GM11168 (cell line): ENCODE results near the gene CLHC1.

Source experiments
- in situ Hi-C: fragments of 300-500 bp; cut with MboI; formaldehyde crosslinking; loops from one replicate; pipeline ENCODE4 v1.12.0; 2022; ENCODE audit warnings: low sequenced_read_pairs; ENCODE audit not compliant: unreplicated experiment

The CLHC1 gene

DNA sequence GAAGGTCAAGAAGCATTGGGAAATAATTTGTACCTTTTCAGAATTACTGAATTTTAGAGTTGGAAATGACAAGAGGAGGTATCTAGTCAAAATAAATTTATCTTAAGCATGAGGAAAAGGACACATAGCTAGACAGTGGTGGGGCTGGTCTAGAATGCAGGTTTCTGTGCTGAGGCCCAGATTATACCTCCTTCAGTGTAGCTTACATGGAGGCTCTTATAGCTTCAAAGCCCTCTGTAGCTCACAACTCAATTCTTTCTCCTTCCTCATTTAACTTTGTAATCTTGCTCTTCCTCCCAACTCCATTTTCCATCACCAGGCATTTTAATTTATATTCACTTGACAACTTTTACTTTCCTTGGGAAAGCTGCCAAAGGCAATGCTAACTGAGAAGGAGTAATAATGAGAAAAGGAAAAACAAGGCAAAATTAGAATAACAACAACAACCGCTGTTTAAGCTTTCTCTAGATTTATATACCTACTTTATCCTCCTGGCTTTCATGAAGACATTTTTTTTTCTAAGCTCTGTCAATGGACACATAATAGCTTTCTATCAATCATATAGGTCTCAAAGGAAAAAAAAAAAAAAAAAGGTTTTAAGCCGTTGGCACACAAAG is 58.5 kb downstream of the CLHC1 start:
- in situ Hi-C loops, result loop anchor here (25.0 kb wide), 1 partner anchor 411 kb away; no protein-coding TSS in a partner anchor

- in situ Hi-C loops, result loop anchor here (10.0 to 25.0 kb wide), 2 partner anchors 145 to 408 kb away; no protein-coding TSS in a partner anchor
Measured at GRCh38 chr2:55169915-55170314, 62.2 kb downstream of the CLHC1 start.

DNA sequence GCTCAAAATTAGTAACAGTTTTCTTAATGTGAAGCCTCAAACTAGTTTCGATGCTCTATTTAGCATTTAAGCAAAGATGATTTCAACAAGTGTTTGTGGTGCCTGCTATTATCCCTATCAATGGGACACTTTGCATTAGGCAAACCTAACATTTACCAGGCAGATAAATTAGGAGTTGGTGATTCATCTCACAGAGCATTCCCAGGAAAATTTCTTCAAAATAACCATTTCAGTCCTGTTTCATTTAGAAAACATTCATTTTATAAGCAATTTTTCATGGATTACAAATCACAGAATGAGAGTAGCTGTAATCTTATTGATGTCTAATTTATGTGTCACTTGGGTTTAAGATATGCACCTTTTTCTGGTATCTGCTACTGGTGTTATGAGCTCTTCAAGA is 62.7 kb downstream of the CLHC1 start:
- in situ Hi-C loops, result loop anchor here (10.0 to 25.0 kb wide), 2 partner anchors 145 to 407 kb away; no protein-coding TSS in a partner anchor

DNA sequence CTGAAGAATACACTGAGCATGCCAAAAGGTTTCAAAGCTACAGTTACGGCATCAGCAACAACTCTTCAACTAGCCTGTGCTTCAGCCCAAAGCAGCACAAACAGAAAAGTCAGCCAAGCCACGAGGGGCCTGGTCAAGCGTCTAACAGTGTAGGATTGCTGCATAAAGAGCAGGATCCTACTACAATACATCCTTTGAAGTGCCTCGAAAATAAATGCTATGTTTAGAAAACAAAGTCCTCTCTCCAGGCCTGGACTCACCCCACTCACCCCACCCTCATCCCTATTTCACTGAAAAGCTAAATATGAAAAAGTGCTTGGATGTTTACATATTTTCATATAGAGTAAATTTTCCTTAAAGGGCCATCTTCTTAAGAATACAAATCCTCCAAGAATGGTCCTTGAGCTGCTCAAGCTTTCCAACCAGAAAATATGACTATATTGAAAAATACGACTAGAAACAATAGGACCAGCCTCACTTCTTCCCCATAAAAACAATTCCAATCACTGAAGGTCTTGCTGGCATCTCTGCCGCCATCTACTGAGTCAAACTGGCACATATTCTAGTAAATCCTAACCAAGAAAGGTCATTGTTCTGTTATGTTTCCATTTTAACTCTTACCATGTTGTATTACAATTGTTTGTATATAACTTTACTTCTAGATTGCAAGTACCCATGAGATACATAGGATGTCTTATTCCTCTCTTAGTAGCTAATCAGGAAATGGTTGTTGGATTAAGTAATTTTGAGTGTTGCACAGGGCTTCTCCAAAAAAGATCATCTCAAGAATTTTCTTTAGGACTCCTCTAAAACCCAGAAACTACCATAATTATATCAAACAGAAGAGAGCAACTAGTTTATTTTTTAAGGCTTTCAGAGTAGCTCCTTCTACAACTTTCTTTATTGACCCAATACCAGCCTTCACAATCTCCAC is 63.6 kb downstream of the CLHC1 start:
- in situ Hi-C loops, result loop anchor here (10.0 to 25.0 kb wide), 2 partner anchors 144 to 406 kb away; no protein-coding TSS in a partner anchor

DNA sequence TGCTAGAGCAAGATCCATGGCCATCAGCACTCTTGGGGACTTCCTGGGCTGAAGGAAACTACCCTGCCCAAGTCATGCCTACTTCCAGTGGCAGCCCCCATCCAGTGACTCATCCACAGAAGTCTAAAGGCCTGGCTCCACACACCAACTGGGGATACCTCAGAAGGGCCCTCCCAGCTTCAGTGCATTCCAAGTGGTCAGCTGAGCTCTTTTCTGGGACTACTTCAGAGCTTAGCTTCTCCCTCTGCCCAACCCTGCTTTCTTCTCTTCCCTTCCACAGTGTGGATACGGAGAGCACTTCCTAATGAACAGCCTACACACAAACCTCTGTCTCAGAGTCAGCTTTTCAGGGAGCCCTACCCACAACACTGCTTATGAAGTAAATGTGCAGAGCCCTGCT is 66.5 kb downstream of the CLHC1 start:
- in situ Hi-C loops, result loop anchor here (10.0 to 25.0 kb wide), 2 partner anchors 141 to 403 kb away; no protein-coding TSS in a partner anchor

DNA sequence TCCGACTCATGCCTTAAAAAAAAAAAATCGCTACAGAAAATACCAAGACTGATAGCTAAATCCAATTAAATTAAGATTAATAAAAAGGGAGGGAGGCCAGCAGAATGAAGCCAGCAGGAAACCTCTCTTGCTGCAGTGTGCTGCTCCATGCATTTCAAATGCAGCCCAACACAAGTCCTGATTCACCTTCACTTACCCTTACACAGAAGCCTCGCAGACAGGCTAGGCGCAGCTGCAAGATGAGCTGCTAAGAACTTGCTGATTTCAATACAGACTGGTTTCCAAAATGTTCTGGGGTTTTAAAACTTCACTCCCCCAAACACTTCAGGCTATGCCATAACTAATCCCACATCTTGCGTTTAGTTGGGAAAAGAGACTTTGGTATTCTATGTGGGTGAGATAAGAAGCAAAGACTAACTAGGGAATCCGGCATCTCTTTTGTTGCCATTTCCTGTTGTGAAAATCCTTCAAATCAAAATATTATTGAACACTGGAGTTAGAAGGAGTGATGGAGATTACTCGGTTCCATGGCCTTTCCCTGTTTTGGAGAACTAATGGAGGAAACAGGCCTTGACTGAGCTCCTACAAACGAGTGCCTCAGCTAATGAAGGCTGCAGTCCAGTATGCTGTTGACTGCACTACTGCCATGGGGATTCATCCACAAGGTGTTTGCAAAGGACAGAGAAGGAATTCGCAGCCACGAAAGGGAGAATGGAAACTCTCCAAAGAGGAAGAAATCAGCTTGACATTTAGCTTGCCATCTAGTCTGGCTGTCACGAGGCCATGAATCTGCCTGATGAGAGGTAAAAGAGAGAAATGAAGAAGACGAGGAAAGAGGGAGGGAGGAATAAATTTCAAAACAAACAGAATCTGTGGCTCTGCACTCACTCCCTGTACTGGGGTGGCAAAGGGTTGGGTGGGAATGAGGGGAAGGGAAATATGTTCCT is 67.3 kb downstream of the CLHC1 start:
- in situ Hi-C loops, result loop anchor here (10.0 to 25.0 kb wide), 2 partner anchors 140 to 403 kb away; no protein-coding TSS in a partner anchor

- in situ Hi-C loops, result loop anchor here (10.0 to 25.0 kb wide), 2 partner anchors 139 to 402 kb away; no protein-coding TSS in a partner anchor
Measured at GRCh38 chr2:55163941-55164390, 68.1 kb downstream of the CLHC1 start.

DNA sequence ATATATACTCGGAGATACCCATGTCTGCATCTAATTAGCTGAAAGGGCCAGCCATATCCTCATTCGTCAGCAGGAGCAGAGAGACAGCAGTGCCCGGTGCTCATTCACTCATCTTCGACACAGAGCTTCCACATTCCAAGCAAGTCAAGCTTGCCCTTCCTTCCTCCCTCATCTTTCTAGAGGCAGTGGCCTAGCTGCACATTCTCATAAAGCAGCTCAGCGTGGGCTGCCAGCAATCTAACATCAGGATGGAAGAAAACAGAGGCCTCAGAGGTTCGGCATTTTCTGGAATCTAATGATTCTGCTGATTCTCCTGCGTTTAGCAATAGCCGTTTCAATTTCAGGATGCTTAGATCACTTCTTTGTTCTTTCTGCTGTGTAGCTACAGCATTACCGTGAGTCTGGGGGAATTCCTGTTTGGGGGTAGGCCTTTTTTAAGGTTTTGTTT is 68.8 kb downstream of the CLHC1 start:
- in situ Hi-C loops, result loop anchor here (10.0 to 25.0 kb wide), 2 partner anchors 138 to 401 kb away; no protein-coding TSS in a partner anchor

DNA sequence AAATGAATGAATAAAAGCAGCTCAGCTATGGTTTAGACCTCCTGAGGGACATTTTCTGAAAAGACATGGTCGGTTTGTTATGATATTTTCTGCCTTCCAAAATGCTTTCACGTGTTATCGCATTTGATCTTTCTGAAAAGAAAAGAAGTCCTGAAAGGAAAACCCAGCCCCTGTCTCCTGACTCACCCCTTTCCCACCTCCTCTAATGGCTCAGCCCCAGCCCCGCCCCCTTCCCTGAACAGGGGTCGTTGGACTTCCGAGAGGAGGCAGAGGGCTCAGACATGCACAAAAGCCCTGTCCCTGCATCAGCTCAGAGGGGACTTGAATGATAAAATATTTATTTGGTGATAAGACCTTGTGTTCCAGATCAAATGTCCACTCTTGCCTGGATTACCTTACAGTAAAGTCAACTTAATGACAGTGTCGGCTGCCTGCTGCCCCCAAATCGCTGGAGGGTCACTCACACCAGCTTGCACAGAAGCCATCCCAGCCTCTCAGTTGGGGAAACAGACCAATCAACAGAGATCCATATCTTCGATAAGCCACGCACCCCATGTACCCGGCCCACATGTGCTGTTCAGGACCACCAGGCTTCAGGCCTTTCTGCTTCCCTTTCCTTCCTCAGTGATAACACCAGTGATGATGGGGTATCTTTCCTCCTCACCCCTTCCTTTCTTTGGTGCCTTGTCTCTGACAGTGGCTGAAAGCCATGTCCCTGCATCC is 69.6 kb downstream of the CLHC1 start:
- in situ Hi-C loops, result loop anchor here (10.0 to 25.0 kb wide), 2 partner anchors 138 to 400 kb away; no protein-coding TSS in a partner anchor

GRCh38 chr2:55161295-55162210 is 70.5 kb downstream of the CLHC1 start:
- in situ Hi-C loops, result loop anchor here (10.0 to 25.0 kb wide), 2 partner anchors 137 to 399 kb away; no protein-coding TSS in a partner anchor

- in situ Hi-C loops, result loop anchor here (10.0 to 25.0 kb wide), 2 partner anchors 136 to 398 kb away; no protein-coding TSS in a partner anchor
Measured at GRCh38 chr2:55160422-55160821, 71.7 kb downstream of the CLHC1 start.

GRCh38 chr2:55159752-55160151 is 72.3 kb downstream of the CLHC1 start:
- in situ Hi-C loops, result loop anchor here (10.0 to 25.0 kb wide), 2 partner anchors 135 to 397 kb away; no protein-coding TSS in a partner anchor

DNA sequence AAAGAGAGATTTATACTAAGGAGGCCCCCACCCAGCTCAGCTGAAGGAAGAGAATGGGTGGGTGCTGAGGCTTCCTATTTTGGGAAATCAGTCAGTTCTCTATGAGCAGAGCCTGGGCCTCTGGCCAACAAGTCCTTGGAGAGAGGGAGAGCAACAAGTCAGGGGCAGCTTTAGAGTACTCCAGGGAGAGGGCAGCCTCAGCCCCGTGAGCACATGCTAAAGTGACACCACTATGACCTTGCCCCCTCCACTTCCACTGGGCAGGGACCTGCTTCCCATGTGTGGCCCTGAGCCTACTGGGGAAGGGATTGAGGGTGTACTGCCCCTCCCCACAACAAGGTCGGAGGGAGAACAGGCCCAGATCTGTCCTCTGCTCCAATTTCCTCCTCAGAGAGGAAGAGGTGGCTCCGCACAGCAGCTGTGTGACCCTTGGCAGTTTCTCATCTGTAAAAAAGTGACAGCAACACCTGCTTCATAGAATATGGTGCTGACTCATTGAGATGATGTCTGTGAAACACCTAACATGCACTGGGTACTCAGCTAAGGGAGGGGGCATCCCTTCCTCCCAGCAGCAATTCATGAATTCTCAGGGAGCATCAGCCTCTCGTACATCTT is 72.9 kb downstream of the CLHC1 start:
- in situ Hi-C loops, result loop anchor here (25.0 kb wide), 1 partner anchor 397 kb away; no protein-coding TSS in a partner anchor

DNA sequence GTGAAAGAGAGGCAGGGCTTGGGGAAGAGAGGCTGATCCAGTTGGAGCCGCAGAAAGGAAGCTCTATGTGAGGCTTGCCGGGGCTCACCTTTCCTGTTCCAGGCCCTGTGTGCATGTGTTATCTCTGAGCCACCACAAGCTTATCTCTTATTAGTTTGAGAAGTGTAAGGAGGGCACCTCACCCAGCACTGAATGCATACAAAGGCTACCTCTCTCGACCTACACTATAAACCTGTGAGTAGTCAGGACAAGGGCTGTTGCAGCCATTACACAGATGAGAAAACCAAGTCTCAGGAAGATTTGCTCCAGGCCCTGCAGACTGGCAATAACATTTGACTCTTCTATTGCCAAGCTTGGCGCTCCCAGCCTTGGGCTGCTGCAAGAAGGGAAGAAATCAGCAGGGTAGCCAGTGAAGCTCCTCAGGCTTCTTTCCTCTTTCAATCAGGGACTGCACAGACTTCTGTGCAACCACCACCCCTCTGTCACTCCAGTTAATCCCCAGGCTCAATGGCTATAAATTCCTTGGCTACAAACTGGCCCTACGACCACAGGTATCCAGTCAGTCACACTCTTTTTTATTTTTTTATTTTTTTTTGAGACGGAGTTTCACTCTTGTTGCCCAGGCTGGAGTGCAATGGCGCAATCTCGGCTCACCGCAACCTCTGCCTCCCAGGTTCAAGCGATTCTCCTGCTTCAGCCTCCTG is 73.8 kb downstream of the CLHC1 start:
- in situ Hi-C loops, result loop anchor here (25.0 kb wide), 1 partner anchor 396 kb away; no protein-coding TSS in a partner anchor

DNA sequence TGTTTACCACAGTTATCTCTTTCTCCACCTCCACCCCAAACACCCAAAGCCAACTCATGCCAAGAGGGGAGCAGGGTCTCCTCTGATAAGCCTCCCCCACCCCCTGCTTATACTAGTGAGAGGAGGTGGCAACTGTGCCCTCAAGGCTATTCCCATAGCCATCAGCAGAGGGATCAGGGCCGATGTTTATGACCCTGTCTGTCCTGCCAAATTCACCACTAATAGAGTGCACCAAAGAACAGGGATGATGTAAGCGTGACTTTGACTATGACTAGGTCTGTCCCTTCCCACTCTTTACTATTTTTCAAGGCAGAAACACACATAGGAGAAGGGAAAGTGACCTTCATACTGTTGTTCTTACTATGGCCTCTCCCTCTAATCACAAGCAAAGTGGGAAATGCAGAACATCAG is 74.6 kb downstream of the CLHC1 start:
- in situ Hi-C loops, result loop anchor here (25.0 kb wide), 1 partner anchor 395 kb away; no protein-coding TSS in a partner anchor

DNA sequence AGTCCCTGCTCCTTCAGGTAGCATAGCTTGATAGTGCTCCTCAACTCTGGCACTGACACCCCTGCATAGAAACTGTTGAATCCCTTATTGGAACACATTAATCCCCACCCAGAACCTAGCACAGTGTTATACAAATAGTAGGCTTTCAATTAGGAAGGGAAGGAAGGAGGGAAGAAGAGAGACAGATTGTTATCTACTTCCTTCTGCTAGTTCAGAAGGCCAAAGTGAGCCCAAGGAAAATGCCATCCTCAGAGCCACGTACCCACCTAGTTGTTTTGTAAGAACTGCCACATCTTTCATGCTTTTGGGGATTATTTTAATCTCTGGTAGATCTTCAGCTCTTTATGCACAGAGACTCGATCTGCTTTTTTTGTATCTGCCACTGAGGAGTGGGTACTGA is 75.1 kb downstream of the CLHC1 start:
- in situ Hi-C loops, result loop anchor here (25.0 kb wide), 1 partner anchor 395 kb away; no protein-coding TSS in a partner anchor
